ENCODE data around the gene FAM83E. TPM values are rescaled to one million over a fixed set of nuclear protein-coding genes. Genes with fewer than 3 reads are reported as not detected.

The FAM83E gene
- polyA plus RNA-seq, 1 experiment: not detected

- Histone ChIP-seq H3K27me3 (ENCODE audit: control insufficient read depth, insufficient read depth, low read length) (no peaks in the 10 kb centered on the region), H3K9me3 (ENCODE audit: control insufficient read depth, insufficient read depth, low read length) (no peaks in the 10 kb centered on the region; the same call in 1 of the 2 replicates), H3K27ac (ENCODE audit: low read depth, low read length) (no peak overlapping the region), H3K4me3 (ENCODE audit: low read depth, low read length) (no peak overlapping the region)
- CTCF ChIA-PET: interaction anchor here (0.6 to 2.9 kb wide), 11 partner anchors 9 to 218 kb away, joined by 3 to 14 read pairs (median 5); partner anchors contain the start of genes KDELR1, RPL18 and SPHK2
- no peak for DNase-seq (ENCODE audit: low read depth, low spot score)
- POLR2A ChIA-PET: interaction anchor here (1.2 to 3.7 kb wide), 2 partner anchors 9 to 10 kb away, joined by 3 to 25 read pairs; partner anchors contain the start of genes RPL18 and SPHK2
- peak; percentile 62 for TF ChIP-seq CTCF (IDR thresholded peaks at IDR 0.05; ENCODE audit: low read depth, low read length)
Measured at GRCh38 chr19:48608798-48609263, 6.0 kb downstream of the FAM83E start.

- no peaks in the 10 kb centered on the region for H3K27me3 ChIP-seq (ENCODE audit: control insufficient read depth, insufficient read depth, low read length)
- DNase-seq (ENCODE audit: low read depth, low spot score): no peak
- no peak for TF ChIP-seq CTCF (IDR thresholded peaks at IDR 0.05; ENCODE audit: low read depth, low read length)
- ChIA-PET CTCF (interaction anchor here (2.9 kb wide), 1 partner anchor 102 kb away, joined by 14 read pairs; no protein-coding TSS in a partner anchor), POLR2A (no interaction called here)
- no peak overlapping the region for H3K4me3 ChIP-seq (ENCODE audit: low read depth, low read length)
- H3K9me3 ChIP-seq (ENCODE audit: control insufficient read depth, insufficient read depth, low read length): no peaks in the 10 kb centered on the region; the same call in 1 of the 2 replicates
- no peak overlapping the region for H3K27ac ChIP-seq (ENCODE audit: low read depth, low read length)
Measured at GRCh38 chr19:48607359-48607755, 7.5 kb downstream of the FAM83E start.

GRCh38 chr19:48606463-48607358, 8.2 kb downstream of the FAM83E start, which contains the start of gene SPACA4:
TSS of gene SPACA4 (plus strand) at chr19:48606742. CDS start at chr19:48606979, 237 bp downstream.
- H3K4me3 ChIP-seq (ENCODE audit: low read depth, low read length): no peak within 1 kb of the TSS
- no peaks in the 10 kb centered on the region for H3K27me3 ChIP-seq (ENCODE audit: control insufficient read depth, insufficient read depth, low read length)
- H3K9me3 ChIP-seq (ENCODE audit: control insufficient read depth, insufficient read depth, low read length): no peaks in the 10 kb centered on the region; the same call in 1 of the 2 replicates
- CTCF ChIA-PET: interaction anchor here (2.9 kb wide), 1 partner anchor 101 kb away, joined by 14 read pairs; no protein-coding TSS in a partner anchor
- DNase-seq (ENCODE audit: low read depth, low spot score): no peak
- no peak within 1 kb of the TSS for H3K27ac ChIP-seq (ENCODE audit: low read depth, low read length)
- no peak for TF ChIP-seq CTCF (IDR thresholded peaks at IDR 0.05; ENCODE audit: low read depth, low read length)
- POLR2A ChIA-PET: interaction anchor here (1.7 kb wide), 1 partner anchor 12 kb away, joined by 12 read pairs; the partner anchor contains the start of genes RPL18 and SPHK2

GRCh38 chr19:48603850-48604249, 11.0 kb downstream of the FAM83E start:
- CTCF ChIA-PET: no interaction called here
- Histone ChIP-seq H3K4me3 (ENCODE audit: low read depth, low read length) (no peak overlapping the region), H3K27me3 (ENCODE audit: control insufficient read depth, insufficient read depth, low read length) (peaks cover 9% of the 10 kb centered on the region), H3K9me3 (ENCODE audit: control insufficient read depth, insufficient read depth, low read length) (no peaks in the 10 kb centered on the region; the same call in 1 of the 2 replicates), H3K27ac (ENCODE audit: low read depth, low read length) (no peak overlapping the region)
- no peak for TF ChIP-seq CTCF (IDR thresholded peaks at IDR 0.05; ENCODE audit: low read depth, low read length)
- no peak for DNase-seq (ENCODE audit: low read depth, low spot score)
- POLR2A ChIA-PET: no interaction called here

Data from AG04450 (cell line).